ENCODE measurements around the gene GPRC5A. TPM values are rescaled to one million over a fixed set of nuclear protein-coding genes. Genes with fewer than 3 reads are reported as not detected.

GPRC5A gene
- total and polyA plus RNA-seq, 2 of the 4 experiments (the other 2 are of a cell fraction): 49.6 to 201 TPM

- WGBS, 2 experiments (ENCODE audit: extremely low coverage in 2 of 2, insufficient read length in 1 of 2): no CpG with 5 or more reads among the region's 3 CpGs
- Histone ChIP-seq H4K20me1 (ENCODE audit: insufficient read depth, low read length) (no peaks in the 10 kb centered on the region), H2BK5ac (ENCODE audit: low read depth, low read length, poor library complexity, severe bottlenecking) (peak overlapping the region; percentile 51), H2AFZ (replicated peaks; ENCODE audit: low read length, poor library complexity) (no peak overlapping the region), H3K4me2 (ENCODE audit: low read depth, low read length) (no peak overlapping the region), H4K91ac (ENCODE audit: insufficient read depth, low read depth, low read length) (peak overlapping the region; percentile 61), H3K27ac (ENCODE audit: insufficient read depth, low read length) (no peak overlapping the region; the same call in 1 of the 2 replicates), H2BK20ac (ENCODE audit: low read depth, low read length) (peak overlapping the region; percentile 92), H3K23ac (ENCODE audit: low read depth, low read length) (0 out of 2 replicates have a peak overlapping the region, but pooled peaks have one; percentile 55), H2AK5ac (ENCODE audit: low read depth, low read length) (peak overlapping the region; percentile 76; the same call in 1 of the 2 replicates), H3K18ac (ENCODE audit: low read depth, low read length) (peak overlapping the region; percentile 87; the same call in 1 of the 2 replicates), H3K4me3 (ENCODE audit: insufficient read depth, low read depth, low read length) (no peak overlapping the region), H3K56ac (ENCODE audit: extremely low read depth, insufficient read depth, low read length) (no peak overlapping the region), H3K4me1 (ENCODE audit: control insufficient read depth, insufficient read depth, low read length) (peaks cover 22% of the 10 kb centered on the region), H4K8ac (ENCODE audit: low read depth in 2 of 2, low read length in 2 of 2) (peak overlapping the region; percentile 32 to 44; a peak in 3 of 4 replicates), H3K27me3 (ENCODE audit: control insufficient read depth, insufficient read depth, low read length) (no peaks in the 10 kb centered on the region), H3K14ac (replicated peaks; ENCODE audit: low read depth, low read length) (peak overlapping the region; percentile 17), H2BK15ac (ENCODE audit: low read depth, low read length) (peak overlapping the region; percentile 83), H3K36me3 (ENCODE audit: control insufficient read depth, insufficient read depth, low read length) (no peaks in the 10 kb centered on the region), H2AK9ac (replicated peaks; ENCODE audit: low read depth, low read length, poor library complexity) (no peak overlapping the region), H3K9ac (ENCODE audit: low read depth, low read length) (no peak overlapping the region), H3K4ac (ENCODE audit: low read depth, low read length) (peak overlapping the region; percentile 57), H3K9me1 (ENCODE audit: insufficient read depth, low read length) (peaks cover 16% of the 10 kb centered on the region; the same call in 1 of the 2 replicates), H2BK120ac (ENCODE audit: low read depth, low read length) (peak overlapping the region; percentile 84), H3K79me1 (ENCODE audit: low read depth in 1 of 2, low read length in 2 of 2) (peaks cover 0 to 18% of the 10 kb centered on the region in 2 experiments; a peak in 3 of 4 replicates), H3K9me3 (ENCODE audit: control insufficient read depth, insufficient read depth, low read length) (no peaks in the 10 kb centered on the region), H4K5ac (ENCODE audit: low read depth, low read length) (peak overlapping the region; percentile 64; the same call in 1 of the 2 replicates)
- intact Hi-C loops (cut with micrococcal nuclease): no loop called here
- ATAC-seq (ENCODE audit: low read depth): no peak
- in situ Hi-C loops (cut with MboI; ENCODE audit: low sequenced_read_pairs): loop anchor here (25.0 kb wide), 1 partner anchor 1519 kb away; no protein-coding TSS in a partner anchor
- no peak for TF ChIP-seq SMC3 (IDR thresholded peaks at IDR 0.05; ENCODE audit: low read depth, low read length)
- TF ChIP-seq RCOR1 (IDR thresholded peaks at IDR 0.05; ENCODE audit: insufficient replicate concordance, low read length): no peak
- no peak for TF ChIP-seq RAD21 (IDR thresholded peaks at IDR 0.05; ENCODE audit: low read length)
- TF ChIP-seq USF2 (IDR thresholded peaks at IDR 0.05; ENCODE audit: low read depth, low read length): no peak
- no peak for TF ChIP-seq CHD1 (IDR thresholded peaks at IDR 0.05; ENCODE audit: low read depth, low read length)
- TF ChIP-seq NFE2L2 (IDR thresholded peaks at IDR 0.05; ENCODE audit: low read depth, low read length): no peak
- TF ChIP-seq FOS (IDR thresholded peaks at IDR 0.05; ENCODE audit: low read depth, low read length): no peak
- TF ChIP-seq MAFK (IDR thresholded peaks at IDR 0.05; ENCODE audit: low read depth, low read length): no peak
- no peak for TF ChIP-seq POLR2A (IDR thresholded peaks at IDR 0.05; ENCODE audit: low read depth, low read length)
- dilution Hi-C loops (cut with HindIII; ENCODE audit: low sequenced_read_pairs, unreplicated experiment): no loop called here
- BruUV-seq (replicated peaks): no TSS peak
- ChIA-PET CTCF (interaction anchor here (0.9 to 1.0 kb wide), 2 partner anchors 14 to 31 kb away, joined by 3 read pairs; no protein-coding TSS in a partner anchor), POLR2A (ENCODE audit: unreplicated experiment) (interaction anchor here (0.6 kb wide), 1 partner anchor 23 kb away, joined by 3 read pairs; no protein-coding TSS in a partner anchor)
- DNase-seq: no peak
These were observed 22.7 kb upstream of the GPRC5A start for GRCh38 chr12:12868477-12869235.
